ENCODE results near the gene RNF20. TPM values are rescaled to one million over a fixed set of nuclear protein-coding genes. Genes with fewer than 3 reads are reported as not detected.
"Not testable (repeated sequence)": the region's sequence is repeated elsewhere in the genome, so short reads cannot be mapped to it uniquely, and the experiment has no call there.

Gene RNF20, protein sequence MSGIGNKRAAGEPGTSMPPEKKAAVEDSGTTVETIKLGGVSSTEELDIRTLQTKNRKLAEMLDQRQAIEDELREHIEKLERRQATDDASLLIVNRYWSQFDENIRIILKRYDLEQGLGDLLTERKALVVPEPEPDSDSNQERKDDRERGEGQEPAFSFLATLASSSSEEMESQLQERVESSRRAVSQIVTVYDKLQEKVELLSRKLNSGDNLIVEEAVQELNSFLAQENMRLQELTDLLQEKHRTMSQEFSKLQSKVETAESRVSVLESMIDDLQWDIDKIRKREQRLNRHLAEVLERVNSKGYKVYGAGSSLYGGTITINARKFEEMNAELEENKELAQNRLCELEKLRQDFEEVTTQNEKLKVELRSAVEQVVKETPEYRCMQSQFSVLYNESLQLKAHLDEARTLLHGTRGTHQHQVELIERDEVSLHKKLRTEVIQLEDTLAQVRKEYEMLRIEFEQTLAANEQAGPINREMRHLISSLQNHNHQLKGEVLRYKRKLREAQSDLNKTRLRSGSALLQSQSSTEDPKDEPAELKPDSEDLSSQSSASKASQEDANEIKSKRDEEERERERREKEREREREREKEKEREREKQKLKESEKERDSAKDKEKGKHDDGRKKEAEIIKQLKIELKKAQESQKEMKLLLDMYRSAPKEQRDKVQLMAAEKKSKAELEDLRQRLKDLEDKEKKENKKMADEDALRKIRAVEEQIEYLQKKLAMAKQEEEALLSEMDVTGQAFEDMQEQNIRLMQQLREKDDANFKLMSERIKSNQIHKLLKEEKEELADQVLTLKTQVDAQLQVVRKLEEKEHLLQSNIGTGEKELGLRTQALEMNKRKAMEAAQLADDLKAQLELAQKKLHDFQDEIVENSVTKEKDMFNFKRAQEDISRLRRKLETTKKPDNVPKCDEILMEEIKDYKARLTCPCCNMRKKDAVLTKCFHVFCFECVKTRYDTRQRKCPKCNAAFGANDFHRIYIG
- total RNA-seq, result 53.7 TPM
- long read RNA-seq, transcript RNF20-202 (20 exons, 3,940 nt), result major isoform, 45 of 103 reads
- long read RNA-seq, partial matches to known transcripts, result 49 of 103 reads
- long read RNA-seq, other reads (novel, unspliced or antisense), result 9 of 103 reads

DNA sequence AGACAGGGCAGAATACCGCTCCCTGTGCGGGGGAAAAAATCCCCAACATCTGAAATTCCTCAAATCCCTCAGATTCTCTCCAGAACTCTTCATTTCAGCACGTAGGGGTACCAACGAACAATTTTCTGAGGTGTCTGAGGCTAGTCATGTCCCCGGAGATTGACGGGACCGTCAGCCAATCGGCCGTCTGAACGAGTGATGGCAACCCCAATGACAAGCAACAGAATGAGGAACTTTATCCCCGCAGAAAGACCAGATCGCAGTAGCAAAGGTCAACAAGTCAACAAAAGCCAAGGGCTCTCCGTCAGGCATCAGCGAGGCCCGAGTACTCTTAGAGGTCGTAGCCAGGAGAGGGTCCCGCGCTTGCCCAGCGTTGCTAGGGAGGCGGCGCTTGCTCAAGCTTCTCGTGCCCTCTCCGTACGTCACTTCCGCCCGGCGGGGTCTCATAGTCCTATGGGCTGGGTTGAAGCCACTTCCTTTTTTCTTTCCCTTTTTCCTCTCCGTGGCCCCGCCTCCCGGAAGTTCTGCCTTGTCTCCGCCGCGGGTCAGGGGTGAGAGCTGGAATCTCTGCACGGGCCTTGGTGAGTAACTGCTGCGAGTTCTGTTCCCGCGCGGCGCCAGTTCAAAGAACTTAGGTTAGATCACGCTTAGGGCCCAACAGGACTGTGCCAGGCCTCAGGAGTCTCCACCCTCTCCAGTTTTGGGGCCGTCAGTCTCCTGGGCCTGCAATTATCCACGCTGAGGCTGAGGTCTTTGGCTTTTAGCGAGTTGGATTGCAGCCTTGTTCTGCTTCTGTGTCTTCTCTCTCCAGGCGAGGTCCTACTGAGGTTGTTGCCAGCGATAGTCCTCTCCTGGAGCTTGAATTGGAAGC, at the start of gene RNF20:
TSS of gene RNF20 (plus strand) at position 520 of the 871 bp plus-strand sequence. CDS start 1,571 bp downstream, outside the sequence.
- peak; percentile 98 for ATAC-seq
- intact Hi-C loops (cut with micrococcal nuclease), result loop anchor here (5.0 kb wide), 2 partner anchors 76 to 136 kb away; partner anchors contain the start of genes MRPL50 and ZNF189
- peak; percentile 100 for DNase-seq

DNA sequence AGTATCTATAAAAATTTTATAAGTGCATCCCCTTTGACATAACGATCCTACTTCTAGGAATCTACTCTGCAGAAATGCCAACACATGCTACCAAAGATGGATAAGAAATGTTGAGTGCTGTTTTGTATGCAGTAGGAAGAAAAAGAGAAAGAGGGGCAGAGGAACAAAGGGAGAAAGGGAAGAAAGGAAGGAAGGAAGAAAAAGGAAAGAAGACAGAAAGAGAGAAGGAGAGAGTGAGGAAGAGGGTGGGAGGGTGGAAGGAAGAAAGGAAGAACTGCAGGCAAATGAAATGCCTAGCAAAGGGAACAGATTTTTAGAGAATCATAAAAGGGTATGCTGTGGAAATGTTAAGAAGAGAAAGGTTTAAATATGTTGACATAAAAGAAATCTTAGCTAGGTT, 49.6 kb upstream of the RNF20 start:
- DNase-seq (no peak), ATAC-seq (no peak)
- intact Hi-C loops (cut with micrococcal nuclease), result no loop called here

DNA sequence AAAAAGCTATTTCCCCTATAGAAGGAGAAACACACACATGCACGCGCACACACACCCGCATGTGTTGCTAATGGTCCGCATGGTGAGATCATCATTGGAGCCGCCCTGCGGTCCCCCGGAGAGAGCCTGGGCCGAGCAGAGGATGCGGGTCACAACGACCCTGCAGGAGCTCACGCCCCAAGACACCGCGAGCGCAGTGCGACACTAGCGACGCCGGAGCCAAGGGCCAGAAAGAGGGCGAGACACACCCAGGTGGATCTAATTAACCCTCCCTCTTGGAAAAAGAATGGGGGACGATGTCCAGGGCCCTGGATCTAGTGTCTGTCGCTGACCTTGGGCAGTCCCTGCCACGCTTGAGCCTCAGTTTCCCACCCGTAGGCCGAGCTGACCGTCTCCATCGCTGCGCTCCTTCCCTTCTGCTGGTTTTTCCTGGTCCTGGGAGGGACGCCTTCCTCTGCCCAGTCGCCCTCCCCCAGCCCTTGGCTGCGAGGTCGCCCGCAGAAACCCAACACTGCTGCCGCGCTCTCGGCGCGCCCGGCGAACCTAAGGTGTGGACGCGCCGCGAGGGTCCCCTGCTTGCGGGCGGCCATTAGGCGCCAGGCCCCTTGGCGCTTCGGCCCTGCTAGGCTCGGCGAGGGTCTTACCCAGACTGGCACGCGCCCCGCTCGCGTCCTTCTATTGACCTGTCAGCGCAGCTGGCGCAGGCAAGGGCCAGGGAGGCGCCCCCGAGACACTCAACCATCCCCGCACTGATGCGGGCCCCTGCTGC, 47.5 kb upstream of the RNF20 start:
- ATAC-seq (peak; percentile 76), DNase-seq (peak; percentile 63)
- intact Hi-C loops (cut with micrococcal nuclease), result no loop called here

DNA sequence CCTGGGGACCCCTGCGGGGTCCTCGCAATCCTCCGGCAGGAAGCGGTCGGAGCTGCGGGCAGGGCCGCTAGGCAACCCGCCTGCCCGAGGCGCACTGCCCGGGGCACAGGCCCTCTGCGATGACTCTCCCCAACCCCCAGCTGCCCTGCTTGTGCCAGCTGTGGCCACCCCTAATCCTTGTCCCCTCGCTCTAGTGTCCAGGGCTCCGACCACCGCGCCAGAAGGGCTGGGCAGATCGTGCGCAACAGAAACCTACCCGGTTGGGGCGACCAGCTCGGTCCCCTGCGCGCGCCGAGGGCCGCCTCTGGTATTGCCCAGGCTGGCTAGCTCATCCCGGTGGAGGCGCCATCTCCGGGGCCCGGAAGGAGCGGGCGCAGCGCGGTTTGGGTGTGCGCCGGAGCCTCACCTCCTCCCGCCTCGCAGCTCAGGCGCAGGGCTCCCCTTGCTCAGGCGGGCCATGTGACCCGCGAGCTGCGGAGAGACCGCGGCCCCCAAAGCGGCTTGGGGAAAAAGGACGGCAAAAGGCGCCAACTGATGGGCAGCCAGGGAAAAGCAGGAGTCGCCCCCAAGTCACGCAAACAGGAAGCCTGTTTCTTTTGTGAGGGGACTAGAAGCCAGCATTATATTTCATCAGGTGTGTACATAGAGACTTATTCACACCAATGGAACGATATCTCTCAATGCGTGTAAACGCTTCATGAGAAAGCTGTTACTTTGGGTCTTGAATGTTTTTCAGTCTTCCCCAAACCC, 46.8 kb upstream of the RNF20 start:
- ATAC-seq, result peak; percentile 87
- intact Hi-C loops (cut with micrococcal nuclease), result no loop called here
- DNase-seq, result peak; percentile 73

DNA sequence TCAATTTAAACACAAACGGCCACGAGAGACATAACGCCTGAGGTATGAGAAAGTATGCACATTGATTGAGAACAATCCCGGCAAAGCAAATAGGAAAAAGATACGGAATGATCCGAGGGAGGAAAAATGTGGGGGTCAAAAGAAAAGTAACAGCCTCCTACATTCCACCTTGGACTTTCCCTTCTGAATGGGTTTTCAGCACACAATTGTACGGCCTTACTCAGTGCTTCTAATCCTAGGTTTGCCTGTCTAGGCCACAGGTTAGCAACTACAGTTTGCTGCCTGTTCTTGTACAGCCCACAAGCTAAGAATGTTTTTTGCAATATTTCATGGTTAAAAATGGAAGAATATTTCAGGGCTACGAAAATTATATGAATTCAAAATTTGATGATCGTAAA, 46.2 kb upstream of the RNF20 start:
- ATAC-seq, result no peak
- intact Hi-C loops (cut with micrococcal nuclease), result no loop called here

DNA sequence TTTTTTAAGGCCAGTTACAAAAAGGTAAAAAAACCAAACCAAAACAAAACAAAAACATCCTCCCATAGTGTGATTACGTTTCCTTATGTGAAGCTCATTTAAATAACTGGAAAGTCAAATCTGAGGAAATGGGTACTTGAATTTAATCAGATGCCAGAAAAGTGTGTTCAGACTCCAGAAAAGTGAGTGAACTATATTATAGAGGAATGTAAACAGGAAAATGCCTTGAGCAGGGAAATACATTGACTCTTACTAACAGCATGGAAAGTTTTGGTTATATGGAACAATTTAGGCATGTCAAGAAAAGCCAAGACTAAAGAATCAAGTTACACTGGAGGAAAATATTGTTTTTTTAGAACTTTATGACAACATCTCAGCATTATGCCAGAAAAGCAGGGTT, 37.8 kb upstream of the RNF20 start:
- intact Hi-C loops (cut with micrococcal nuclease), result no loop called here
- DNase-seq, result no peak
- no peak for ATAC-seq

More for the DNA sequence above, 46.2 kb upstream of the RNF20 start:
- no peak for DNase-seq

DNA sequence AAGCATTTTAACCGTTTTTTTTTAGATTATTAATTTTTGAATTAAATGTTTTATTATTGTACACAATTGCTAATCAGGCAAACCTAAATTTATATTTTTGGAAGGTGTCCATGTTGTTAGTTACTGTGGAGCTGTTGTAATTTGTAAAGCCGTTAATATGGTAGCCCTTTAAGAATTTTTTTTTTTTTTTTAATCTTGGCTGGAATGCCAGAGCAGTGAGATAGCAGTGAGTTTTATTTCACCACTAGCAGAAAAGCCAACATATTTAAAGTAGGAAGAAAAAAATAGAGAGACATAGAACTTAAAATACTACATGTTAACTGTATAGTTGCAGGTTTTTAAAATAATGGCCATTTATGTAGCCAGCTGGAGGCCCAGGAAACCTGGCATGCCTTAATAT, 35.3 kb upstream of the RNF20 start:
- intact Hi-C loops (cut with micrococcal nuclease), result no loop called here

DNA sequence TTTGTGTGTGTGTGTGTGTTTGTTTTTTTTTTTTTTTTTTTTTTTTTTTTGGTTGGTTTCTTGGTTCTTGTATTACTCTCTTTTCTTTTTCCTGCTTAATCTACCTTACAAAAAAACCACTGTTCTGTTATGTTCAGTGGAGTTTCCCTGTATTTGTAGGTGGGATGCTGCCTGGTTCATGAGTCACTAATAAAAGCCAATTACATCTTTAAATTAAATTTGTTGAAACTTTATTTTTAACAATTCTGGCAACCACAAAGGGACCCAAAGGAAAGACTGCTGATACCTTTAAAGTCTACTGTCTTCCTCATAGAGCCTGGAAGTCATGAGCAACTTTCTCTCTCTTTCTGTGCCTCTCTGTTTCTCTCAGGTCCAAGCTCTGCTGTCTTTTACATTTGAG, 29.5 kb upstream of the RNF20 start:
- intact Hi-C loops (cut with micrococcal nuclease), result no loop called here
- DNase-seq (no peak), ATAC-seq (no peak)

More for the DNA sequence above, 35.3 kb upstream of the RNF20 start:
- no peak for DNase-seq
- ATAC-seq, result peak; percentile 34

DNA sequence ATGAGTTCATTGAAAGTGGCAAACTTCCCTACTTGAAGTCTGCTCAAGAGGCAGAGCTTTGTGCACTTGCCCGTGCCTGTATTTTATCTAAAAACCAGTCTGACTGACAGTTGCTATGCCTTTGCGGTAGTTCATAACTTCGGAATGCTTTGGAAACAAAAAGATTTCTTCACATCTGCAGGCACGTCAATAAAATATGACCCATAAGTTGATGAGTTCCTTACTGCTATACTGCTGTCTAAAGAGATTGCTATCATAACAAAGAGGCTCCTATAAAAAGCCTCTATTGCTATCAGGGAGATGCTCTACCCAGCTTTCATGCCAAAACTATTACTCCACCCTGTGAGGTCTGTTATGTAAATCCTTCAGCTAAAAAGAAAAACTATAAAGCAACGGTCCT, 25.4 kb upstream of the RNF20 start:
- ATAC-seq, result no peak
- no peak for DNase-seq
- intact Hi-C loops (cut with micrococcal nuclease), result no loop called here

DNA sequence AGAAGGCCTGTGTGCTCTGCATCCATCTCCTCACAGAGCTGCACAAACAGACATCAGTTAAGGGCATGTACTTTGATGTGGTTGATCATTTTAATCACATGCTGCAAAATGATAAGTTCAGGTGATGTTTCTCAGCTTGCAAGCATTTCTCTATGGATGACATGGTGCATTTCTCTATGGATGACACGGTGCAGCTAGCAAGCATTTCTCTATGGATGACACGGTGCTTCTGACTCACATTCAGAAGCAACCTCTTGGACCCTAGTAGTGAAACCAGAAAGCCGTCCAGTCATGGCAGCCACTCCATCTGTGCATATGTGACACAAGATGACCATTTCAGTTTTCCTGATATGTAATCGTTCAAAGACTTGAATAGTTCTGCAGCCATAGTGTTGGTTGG, 24.1 kb upstream of the RNF20 start:
- intact Hi-C loops (cut with micrococcal nuclease), result no loop called here
- DNase-seq (no peak), ATAC-seq (no peak)

DNA sequence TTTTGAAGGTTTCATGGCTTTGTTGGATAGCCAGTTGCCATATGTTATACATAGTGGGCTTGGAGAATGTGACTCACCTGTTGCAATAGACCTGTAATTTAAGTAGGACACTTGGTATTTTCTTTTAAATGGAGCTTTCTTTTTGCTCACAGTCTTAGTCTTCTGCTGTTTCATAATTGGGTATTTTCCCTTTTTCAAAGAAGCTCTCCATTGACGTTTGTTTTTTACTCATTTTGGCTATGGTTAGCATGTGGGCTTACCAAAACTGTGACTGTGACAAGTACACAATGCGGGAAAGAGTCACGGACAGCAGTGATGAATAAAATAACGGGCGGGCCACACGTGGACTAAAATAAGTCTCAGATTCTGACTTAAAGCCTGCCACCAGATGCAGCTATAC, 23.2 kb upstream of the RNF20 start:
- intact Hi-C loops (cut with micrococcal nuclease), result no loop called here
- DNase-seq (no peak), ATAC-seq (no peak)

DNA sequence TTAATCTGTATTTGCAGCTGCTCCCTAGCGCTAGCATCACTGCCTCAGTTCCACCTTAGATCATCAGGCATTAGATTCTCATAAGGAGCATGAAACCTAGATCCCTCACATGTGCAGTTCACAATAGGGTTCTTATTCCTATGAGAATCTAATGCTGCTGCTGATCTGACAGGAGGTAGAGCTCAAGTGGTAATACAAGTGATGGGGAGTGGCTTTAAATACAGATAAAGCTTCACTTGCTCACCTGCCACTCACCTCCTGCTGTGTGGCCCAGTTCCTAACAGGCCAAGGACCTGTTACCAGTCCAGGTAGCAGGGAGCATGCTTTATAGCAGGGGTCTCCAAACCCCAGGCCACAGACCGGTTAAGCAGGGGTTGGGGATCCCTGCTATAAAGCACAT, 22.6 kb upstream of the RNF20 start:
- intact Hi-C loops (cut with micrococcal nuclease), result no loop called here

DNA sequence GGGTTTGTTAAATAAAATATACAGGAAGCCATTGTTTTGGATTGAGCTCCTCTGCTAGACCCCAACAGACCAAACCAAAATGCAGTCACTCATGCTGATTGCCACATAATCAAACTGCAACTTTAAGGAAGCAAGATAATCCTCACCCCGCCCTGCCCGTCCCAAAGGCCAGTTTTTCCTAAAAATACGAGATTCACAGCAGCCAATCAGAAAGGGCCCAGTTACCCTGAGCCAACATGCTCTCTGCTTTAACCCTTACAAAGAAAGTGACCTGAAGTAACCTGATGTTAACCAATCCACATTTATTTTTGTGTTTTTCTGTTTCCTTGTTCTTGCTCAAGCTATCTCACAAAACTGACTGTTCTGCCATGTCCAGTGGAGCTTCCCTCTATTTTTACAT, 21.5 kb upstream of the RNF20 start:
- DNase-seq, result no peak
- ATAC-seq, result no peak
- intact Hi-C loops (cut with micrococcal nuclease), result no loop called here

More for the DNA sequence above, 22.6 kb upstream of the RNF20 start:
- ATAC-seq (no peak), DNase-seq (no peak)

DNA sequence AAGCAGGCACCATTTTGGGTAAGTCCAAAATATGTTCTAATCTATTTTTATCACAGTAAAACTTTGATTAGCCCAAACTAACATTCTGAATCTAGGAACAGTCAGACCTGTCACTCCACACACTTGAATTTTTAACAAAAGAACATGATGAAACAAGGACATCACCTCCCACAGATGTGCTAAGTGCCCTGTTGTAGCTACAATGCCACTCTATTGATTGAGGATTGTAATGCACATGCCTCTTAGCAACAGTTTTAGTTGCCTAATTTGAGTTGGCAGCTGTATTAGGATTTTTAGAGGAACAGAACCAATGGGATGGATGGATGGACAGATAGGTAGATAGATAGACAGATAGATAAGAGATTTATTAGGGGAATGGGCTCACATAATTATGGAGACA, 20.3 kb upstream of the RNF20 start:
- ATAC-seq, result peak; percentile 57
- no peak for DNase-seq
- intact Hi-C loops (cut with micrococcal nuclease), result no loop called here

DNA sequence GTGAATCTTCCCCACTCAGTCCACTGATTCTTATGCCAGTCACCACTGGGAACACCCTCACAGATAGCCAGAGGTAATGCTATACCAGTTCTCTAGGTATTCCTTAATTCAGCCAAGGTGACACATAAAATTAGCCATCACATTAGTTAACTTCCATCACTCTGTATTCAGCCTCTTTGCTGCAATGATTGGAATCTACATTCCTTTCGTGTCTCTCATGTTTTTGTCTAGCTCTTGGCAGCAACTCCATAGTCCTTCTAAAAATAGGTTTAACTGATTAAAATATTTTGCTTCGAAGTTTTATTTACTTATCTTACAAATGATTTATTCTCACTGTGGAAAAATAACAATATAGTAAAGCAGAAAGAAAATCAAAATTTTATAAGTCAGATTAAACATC, 19.6 kb upstream of the RNF20 start:
- intact Hi-C loops (cut with micrococcal nuclease), result no loop called here
- ATAC-seq (peak; percentile 69), DNase-seq (no peak)

DNA sequence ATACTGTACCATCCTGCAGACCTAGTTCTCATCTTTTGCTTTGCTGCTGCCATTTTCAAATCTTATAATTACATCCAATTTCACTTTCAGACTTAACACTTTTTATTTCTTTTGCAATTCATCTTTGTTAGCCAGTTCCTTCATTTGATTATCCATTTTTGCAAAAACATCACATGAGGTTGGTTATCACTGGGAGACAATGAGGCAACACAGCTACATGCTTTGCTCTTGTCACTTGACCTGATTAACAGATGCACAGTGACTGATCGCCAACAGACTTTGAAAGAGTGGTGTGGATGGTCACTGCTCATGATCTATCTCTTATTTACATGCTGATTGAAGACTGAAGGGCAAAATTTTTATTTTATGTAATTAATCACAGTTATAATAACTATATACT, 17.0 kb upstream of the RNF20 start:
- DNase-seq, result no peak
- ATAC-seq, result no peak
- intact Hi-C loops (cut with micrococcal nuclease), result no loop called here

DNA sequence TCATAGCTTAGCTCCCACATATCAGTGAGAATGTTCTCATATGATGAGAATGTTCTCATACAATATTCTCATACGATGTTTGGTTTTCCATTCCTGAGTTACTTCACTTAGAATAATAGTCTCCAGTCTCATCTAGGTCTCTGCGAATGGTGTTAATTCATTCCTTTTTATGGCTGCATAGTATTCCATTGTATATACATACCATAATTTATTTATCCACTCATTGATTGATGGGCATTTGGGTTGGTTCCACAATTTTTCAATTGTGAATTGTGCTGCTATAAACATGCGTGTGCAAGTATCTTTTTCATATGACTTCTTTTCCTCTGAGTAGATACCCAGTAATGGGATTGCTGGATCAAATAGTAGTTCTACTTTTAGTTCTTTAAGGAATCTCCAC, 15.2 kb upstream of the RNF20 start:
- ATAC-seq; intact Hi-C loops (cut with micrococcal nuclease); DNase-seq: not testable (repeated sequence)
